ENCODE results near the gene B4GALT6. TPM values are rescaled to one million over a fixed set of nuclear protein-coding genes. Genes with fewer than 3 reads are reported as not detected.
A peak's percentile ranks its signal among the peaks of the same experiment; 100 is the strongest.

B4GALT6 gene
- total and polyA plus RNA-seq, 9 of the 15 experiments (the other 6 are each of a cell fraction or from before 2014, with no cell fraction given), result 0.03 to 0.27 (median 0.08) TPM

DNA sequence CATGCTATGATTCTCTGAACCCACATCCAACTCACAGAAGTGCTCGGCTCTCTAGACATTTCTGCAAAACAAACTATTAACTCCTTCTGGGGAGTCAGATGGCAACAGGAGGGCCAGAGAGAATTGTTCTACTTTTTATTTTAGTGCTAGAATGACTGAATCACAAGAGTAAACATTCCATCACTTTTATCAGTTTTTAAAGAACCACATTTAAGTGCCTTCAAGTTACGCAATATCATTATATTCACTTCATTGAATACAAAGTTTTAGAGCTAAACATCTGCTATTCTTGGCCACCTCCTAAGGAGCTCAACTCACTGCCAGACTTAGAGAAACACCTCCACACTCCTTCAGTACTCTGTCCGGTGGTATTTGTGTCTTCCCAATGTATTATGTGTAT, 22.4 kb downstream of the B4GALT6 start:
- ATAC-seq (no peak), FAIRE-seq (no peak), DNase-seq (ENCODE audit: extremely low read depth in 1 of 4, low spot score in 3 of 4) (no peak)
- no peaks in the 10 kb centered on the region for H3K36me3 ChIP-seq (ENCODE audit: control insufficient read depth, insufficient read depth, low read length)
- no peak overlapping the region for H3K4me3 ChIP-seq
- no peaks in the 10 kb centered on the region; a peak in 1 of 5 replicates for H3K4me1 ChIP-seq (replicated peaks in 1 of 2; ENCODE audit: control insufficient read depth in 2 of 2, insufficient read depth in 2 of 2, low read length in 2 of 2)
- 0 out of 2 replicates have a peak, but pooled peaks cover 2% of the 10 kb centered on the region for H3K9me3 ChIP-seq (replicated peaks; ENCODE audit: control insufficient read depth, insufficient read depth, low read depth, low read length)
- H3K27ac ChIP-seq (ENCODE audit: extremely low read depth, low read depth, low read length), result no peak overlapping the region
- BruUV-seq (replicated peaks), result no TSS peak
- H4K20me1 ChIP-seq (replicated peaks; ENCODE audit: control insufficient read depth, insufficient read depth, low read length), result no peaks in the 10 kb centered on the region
- no peak for TF ChIP-seq BACH1 (tag; IDR thresholded peaks at IDR 0.05)
- peak; percentile 96 for TF ChIP-seq CEBPB (tag; IDR thresholded peaks at IDR 0.05)
- TF ChIP-seq, protein P1, sequence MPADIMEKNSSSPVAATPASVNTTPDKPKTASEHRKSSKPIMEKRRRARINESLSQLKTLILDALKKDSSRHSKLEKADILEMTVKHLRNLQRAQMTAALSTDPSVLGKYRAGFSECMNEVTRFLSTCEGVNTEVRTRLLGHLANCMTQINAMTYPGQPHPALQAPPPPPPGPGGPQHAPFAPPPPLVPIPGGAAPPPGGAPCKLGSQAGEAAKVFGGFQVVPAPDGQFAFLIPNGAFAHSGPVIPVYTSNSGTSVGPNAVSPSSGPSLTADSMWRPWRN (IDR thresholded peaks at IDR 0.05; ENCODE audit: low read depth), result no peak
- TF ChIP-seq CEBPG (CRISPR knock-in tag; IDR thresholded peaks at IDR 0.05), result no peak; the same call in 1 of the 2 replicates
- peak; percentile 95 for TF ChIP-seq CEBPG (tag; conservative IDR thresholded peaks at IDR 0.05 in 1 of 2, IDR thresholded peaks at IDR 0.05 in 1 of 2)
- no peak overlapping the region for H3K4me2 ChIP-seq (ENCODE audit: insufficient read depth, low read length)
- in situ Hi-C loops (cut with MboI) (no loop called here), intact Hi-C loops (cut with micrococcal nuclease) (no loop called here)
- ChIA-PET CTCF (ENCODE audit: low intra/inter-chr PET ratio) (no interaction called here), POLR2A (interaction anchor here (0.6 kb wide), 1 partner anchor 430 kb away, joined by 3 read pairs; no protein-coding TSS in a partner anchor)
- H3K9ac ChIP-seq (ENCODE audit: insufficient read depth in 1 of 2, low read depth in 2 of 2, low read length in 2 of 2), result no peak overlapping the region
- H3K27me3 ChIP-seq (ENCODE audit: control insufficient read depth in 2 of 2, insufficient read depth in 2 of 2, low read length in 2 of 2), result no peaks in the 10 kb centered on the region
- WGBS (ENCODE audit: insufficient coverage, low coverage, missing lambda C conversion rate), result 15% methylated on average over 3 of the region's 3 CpGs
- no peak overlapping the region for H2AFZ ChIP-seq (ENCODE audit: low read depth, low read length)
- H3K79me2 ChIP-seq (ENCODE audit: control insufficient read depth, insufficient read depth, low read length), result no peaks in the 10 kb centered on the region
- H3K9me1 ChIP-seq (ENCODE audit: control insufficient read depth, insufficient read depth, low read length), result no peaks in the 10 kb centered on the region

DNA sequence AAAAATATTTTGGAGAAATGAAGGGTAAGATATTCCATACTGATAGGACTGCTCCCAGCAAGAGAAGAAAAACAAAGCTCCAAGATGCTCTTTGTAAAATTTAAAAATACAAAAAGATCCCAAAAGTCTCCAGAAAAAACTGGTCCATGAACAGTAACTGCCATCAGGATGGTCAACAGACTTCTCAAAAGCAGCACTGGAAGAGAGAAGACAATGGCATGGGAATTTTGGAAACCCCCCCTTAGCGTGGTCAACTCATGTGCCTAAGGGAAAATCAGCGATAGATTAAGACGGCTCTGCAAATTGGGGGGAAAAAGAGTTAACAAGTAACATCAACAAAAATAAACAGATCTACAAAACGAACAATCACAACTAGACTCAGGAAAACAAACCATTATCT, 23.6 kb downstream of the B4GALT6 start:
- H3K36me3 ChIP-seq (ENCODE audit: control insufficient read depth, insufficient read depth, low read length), result no peaks in the 10 kb centered on the region
- peak; percentile 11 for FAIRE-seq
- no peaks in the 10 kb centered on the region; a peak in 1 of 5 replicates for H3K4me1 ChIP-seq (replicated peaks in 1 of 2; ENCODE audit: control insufficient read depth in 2 of 2, insufficient read depth in 2 of 2, low read length in 2 of 2)
- DNase-seq (ENCODE audit: extremely low read depth in 1 of 4, low spot score in 3 of 4), result no peak
- no peak overlapping the region for H2AFZ ChIP-seq (ENCODE audit: low read depth, low read length)
- H3K27ac ChIP-seq (ENCODE audit: extremely low read depth, low read depth, low read length), result no peak overlapping the region
- in situ Hi-C loops (cut with MboI) (no loop called here), intact Hi-C loops (cut with micrococcal nuclease) (no loop called here)
- H3K9me3 ChIP-seq (replicated peaks; ENCODE audit: control insufficient read depth, insufficient read depth, low read depth, low read length), result 0 out of 2 replicates have a peak, but pooled peaks cover 2% of the 10 kb centered on the region
- ChIA-PET POLR2A (no interaction called here), CTCF (ENCODE audit: low intra/inter-chr PET ratio) (no interaction called here)
- ATAC-seq, result no peak
- H3K79me2 ChIP-seq (ENCODE audit: control insufficient read depth, insufficient read depth, low read length), result no peaks in the 10 kb centered on the region
- no peaks in the 10 kb centered on the region for H3K27me3 ChIP-seq (ENCODE audit: control insufficient read depth in 2 of 2, insufficient read depth in 2 of 2, low read length in 2 of 2)
- H3K9me1 ChIP-seq (ENCODE audit: control insufficient read depth, insufficient read depth, low read length), result no peaks in the 10 kb centered on the region
- no peak overlapping the region for H3K9ac ChIP-seq (ENCODE audit: insufficient read depth in 1 of 2, low read depth in 2 of 2, low read length in 2 of 2)
- no TSS peak for BruUV-seq (replicated peaks)
- no peak overlapping the region for H3K4me2 ChIP-seq (ENCODE audit: insufficient read depth, low read length)
- H3K4me3 ChIP-seq, result no peak overlapping the region
- no peaks in the 10 kb centered on the region for H4K20me1 ChIP-seq (replicated peaks; ENCODE audit: control insufficient read depth, insufficient read depth, low read length)
- 7% methylated on average over 4 of the region's 4 CpGs for WGBS (ENCODE audit: insufficient coverage, low coverage, missing lambda C conversion rate)
- TF ChIP-seq NFYB (IDR thresholded peaks at IDR 0.05; ENCODE audit: extremely low read depth, insufficient read length) (no peak), L3MBTL2 (IDR thresholded peaks at IDR 0.05) (no peak), DDX20 (tag; IDR thresholded peaks at IDR 0.05; ENCODE audit: low read depth) (no peak), FOXP1 (CRISPR knock-in tag; IDR thresholded peaks at IDR 0.05) (no peak), MCM3 (IDR thresholded peaks at IDR 0.05) (no peak), NFE2 (IDR thresholded peaks at IDR 0.05; ENCODE audit: low read depth) (no peak), ZNF445 (CRISPR knock-in tag; IDR thresholded peaks at IDR 0.05; ENCODE audit: low read depth) (no peak), ZBED1 (IDR thresholded peaks at IDR 0.05) (no peak), CBX3 (IDR thresholded peaks at IDR 0.05; ENCODE audit: borderline replicate concordance in 1 of 2, low read length in 2 of 2) (peak in 1 of 2 experiments; percentile 80; a peak in 1 of 3 replicates), CBX1 (IDR thresholded peaks at IDR 0.05; ENCODE audit: low read depth) (peak; percentile 56; the same call in 1 of the 2 replicates), PRMT5 (CRISPR knock-in tag; IDR thresholded peaks at IDR 0.05) (no peak), ZNF586 (CRISPR knock-in tag; conservative IDR thresholded peaks at IDR 0.05) (no peak)
- TF ChIP-seq, protein P2, sequence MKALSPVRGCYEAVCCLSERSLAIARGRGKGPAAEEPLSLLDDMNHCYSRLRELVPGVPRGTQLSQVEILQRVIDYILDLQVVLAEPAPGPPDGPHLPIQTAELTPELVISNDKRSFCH (CRISPR knock-in tag; IDR thresholded peaks at IDR 0.05), result no peak
- TF ChIP-seq, protein P2 (tag; IDR thresholded peaks at IDR 0.05), result no peak
